Spleen (tissue), 11 donors: ENCODE data around the gene MFSD2A. TPM values are rescaled to one million over a fixed set of nuclear protein-coding genes. Genes with fewer than 3 reads are reported as not detected.
"Not testable (repeated sequence)": the region's sequence is repeated elsewhere in the genome, so short reads cannot be mapped to it uniquely, and the experiment has no call there.

ENCODE experiments used
- DNase-seq: peaks from one replicate; pipeline ENCODE4 v3.0.0-alpha.2; 2020
- H3K27ac ChIP-seq, 8 donors: fragments of 200-600 bp; sonication (generic) in 7 of 8; 1 replicate in 4 of 8; 2 replicates in 4 of 8; pipeline versions ENCODE4 v1.5.0 to v1.8.0; 2016 to 2021; ENCODE audit warnings: inconsistent platforms in 4 of 8, mild to moderate bottlenecking in 4 of 8, moderate library complexity in 1 of 8
- H3K27me3 ChIP-seq, 7 donors: fragments of 200-600 bp; sonication (generic) in 6 of 7; replicated peaks in 1 of 7; 1 replicate in 4 of 7; 2 replicates in 3 of 7; pipeline versions ENCODE4 v1.5.0 to v1.8.0; 2016 to 2021; ENCODE audit warnings: inconsistent platforms in 3 of 7, mild to moderate bottlenecking in 1 of 7
- H3K36me3 ChIP-seq, 6 donors: fragments of 200-600 bp; sonication (generic) in 5 of 6; 1 replicate in 4 of 6; 2 replicates in 2 of 6; pipeline versions ENCODE4 v1.5.0 to v1.8.0; 2016 to 2021; ENCODE audit warnings: inconsistent platforms in 2 of 6
- H3K4me1 ChIP-seq, 6 donors: fragments of 200-600 bp; sonication (generic) in 5 of 6; 1 replicate in 3 of 6; 2 replicates in 3 of 6; pipeline versions ENCODE4 v1.5.0 to v1.8.0; 2016 to 2021; ENCODE audit warnings: inconsistent platforms in 3 of 6
- H3K4me3 ChIP-seq, 8 donors: fragments of 200-600 bp; sonication (generic) in 7 of 8; 1 replicate in 4 of 8; 2 replicates in 4 of 8; pipeline versions ENCODE4 v1.5.0 to v1.8.0; 2016 to 2021; ENCODE audit warnings: inconsistent platforms in 4 of 8, mild to moderate bottlenecking in 4 of 8, moderate library complexity in 2 of 8
- H3K9me3 ChIP-seq, 8 donors: fragments of 200-600 bp; sonication (generic) in 7 of 8; 1 replicate in 4 of 8; 2 replicates in 4 of 8; pipeline versions ENCODE4 v1.5.0 to v1.8.0; 2016 to 2021; ENCODE audit warnings: inconsistent platforms in 4 of 8
- CTCF ChIP-seq, 11 experiments: fragments of 200-600 bp in 7 of 11; fragments of 450-650 bp in 4 of 11; sonication (generic) in 4 of 11; IDR thresholded peaks in 8 of 11; conservative IDR thresholded peaks in 3 of 11; 1 replicate in 7 of 11; 2 replicates in 4 of 11; pipeline versions ENCODE4 v1.4.0 to v1.8.0; 2016 to 2021; ENCODE audit warnings: antibody characterized with exemption in 11 of 11, inconsistent platforms in 4 of 11, mild to moderate bottlenecking in 1 of 11
- POLR2A ChIP-seq, 3 donors: fragments of 450-650 bp; IDR thresholded peaks; one replicate each; pipeline ENCODE4 v1.5.1; 2017; ENCODE audit warnings: antibody characterized with exemption in 3 of 3, mild to moderate bottlenecking in 1 of 3
- POLR2AphosphoS5 ChIP-seq, 3 donors: sonication (generic); formaldehyde crosslinking; IDR thresholded peaks; one replicate each; pipeline ENCODE4 v1.5.1; 2017; ENCODE audit warnings: antibody characterized with exemption in 3 of 3
- WGBS, 5 donors: extraction: QIAGEN DNeasy Blood & Tissue Kit in 3 of 5; methylation state at CpG; one replicate each; pipeline versions ENCODE4 v1.1.5 to v1.1.7; 2013 to 2018; 5-methylcytosine and 5-hydroxymethylcytosine counted together
- intact Hi-C: fragments of 100-400 bp; cut with DNase I; formaldehyde crosslinking; loops from one replicate; pipeline ENCODE4 v1.15.0; 2023; ENCODE audit warnings: low total_unique reads
- polyA plus RNA-seq, 3 donors: library from polyadenylated mRNA; stranded (reverse); fragments of 200-250 nt; gene quantifications; one replicate each; pipeline ENCODE4 v1.2.1, GENCODE V29; 2013
- total RNA-seq, 7 donors: library from RNA; depleted of rRNA in 3 of 7; stranded (reverse); fragments of >200 nt in 3 of 7; fragmentation: NEBNext Ultra II Directional in 4 of 7; extraction: Animal tissue kit (Norgen Biotek cat#: 25700) in 4 of 7; gene quantifications; one replicate each; pipeline versions ENCODE4 v1.1.0 to v1.2.1, GENCODE V29; 2016 to 2021
- donor health status: healthy with polysubstance abuse.
- donor health status: DM: no; HTN: no; CAD: no; lungs with moderate emphysema.
- donor health status: DM: no; HTN: no; CAD: no.
- donor health status: Bipolar disorder and iron deficiency.
- donor health status: healthy.
- donor health status: DM: no; HTN: no; CAD: no.
- donor health status: DM: yes; HTN: yes; CAD: no.

MFSD2A gene
- total and polyA plus RNA-seq, 10 donors = 0.88 to 7.1 (median 3.8) TPM

GRCh38 chr1:39908534-39908933 lies 46.4 kb upstream of the MFSD2A start:
- Histone ChIP-seq H3K9me3 (peaks cover 0 to 18% (median 14%) of the 10 kb centered on the region in 8 donors), H3K27me3 (peaks cover 0 to 44% (median 0%) of the 10 kb centered on the region in 7 donors), H3K4me3 (no peak overlapping the region), H3K36me3 (no peaks in the 10 kb centered on the region), H3K27ac (no peak overlapping the region), H3K4me1 (peaks cover 0 to 4% (median 0%) of the 10 kb centered on the region in 6 donors)
- TF ChIP-seq POLR2A (IDR thresholded peaks at IDR 0.05) (no peak), CTCF (IDR thresholded peaks at IDR 0.05 in 8 of 11, conservative IDR thresholded peaks at IDR 0.05 in 3 of 11) (no peak), POLR2AphosphoS5 (IDR thresholded peaks at IDR 0.05) (no peak)
- DNase-seq = no peak
- intact Hi-C loops = no loop called here
- 81 to 97% (median 93%) methylated on average over 2 of the region's 2 CpGs for WGBS, 5 donors

- intact Hi-C loops = loop anchor here (10.0 kb wide), 1 partner anchor 115 kb away; no protein-coding TSS in a partner anchor
- no peak for DNase-seq
- H3K36me3 ChIP-seq = no peaks in the 10 kb centered on the region
- H3K27me3 ChIP-seq = peaks cover 0 to 27% (median 0%) of the 10 kb centered on the region in 7 donors
- 92 to 99% (median 94%) methylated on average over 3 of the region's 3 CpGs for WGBS, 5 donors
- no peak for TF ChIP-seq POLR2AphosphoS5 (IDR thresholded peaks at IDR 0.05)
- no peak for TF ChIP-seq CTCF (IDR thresholded peaks at IDR 0.05 in 8 of 11, conservative IDR thresholded peaks at IDR 0.05 in 3 of 11)
- no peak for TF ChIP-seq POLR2A (IDR thresholded peaks at IDR 0.05)
- peaks cover 0 to 4% (median 0%) of the 10 kb centered on the region in 6 donors for H3K4me1 ChIP-seq
- peaks cover 0 to 18% (median 14%) of the 10 kb centered on the region in 8 donors for H3K9me3 ChIP-seq
- no peak overlapping the region for H3K27ac ChIP-seq
- no peak overlapping the region for H3K4me3 ChIP-seq
Observed at GRCh38 chr1:39910263-39910662, 44.7 kb upstream of the MFSD2A start.

GRCh38 chr1:39913136-39913535 lies 41.8 kb upstream of the MFSD2A start:
- DNase-seq = not testable (repeated sequence)

GRCh38 chr1:39915499-39916129 lies 39.3 kb upstream of the MFSD2A start:
- no peak overlapping the region for H3K27ac ChIP-seq
- no peak for DNase-seq
- 77 to 85% (median 80%) methylated on average over 5 to 6 of the region's 6 CpGs for WGBS, 5 donors
- H3K36me3 ChIP-seq = no peaks in the 10 kb centered on the region
- intact Hi-C loops = loop anchor here (10.0 kb wide), 1 partner anchor 109 kb away; no protein-coding TSS in a partner anchor
- H3K4me3 ChIP-seq = no peak overlapping the region
- peaks cover 0 to 10% (median 0%) of the 10 kb centered on the region in 7 donors for H3K27me3 ChIP-seq
- peaks cover 0 to 4% (median 0%) of the 10 kb centered on the region in 6 donors for H3K4me1 ChIP-seq
- TF ChIP-seq POLR2AphosphoS5 (IDR thresholded peaks at IDR 0.05) = no peak
- no peak for TF ChIP-seq POLR2A (IDR thresholded peaks at IDR 0.05)
- no peak for TF ChIP-seq CTCF (IDR thresholded peaks at IDR 0.05 in 8 of 11, conservative IDR thresholded peaks at IDR 0.05 in 3 of 11)
- no peaks in the 10 kb centered on the region for H3K9me3 ChIP-seq

More at GRCh38 chr1:39913136-39913535, 41.8 kb upstream of the MFSD2A start:
- not testable (repeated sequence) for H3K4me1 ChIP-seq, H3K4me3 ChIP-seq, H3K36me3 ChIP-seq, H3K27ac ChIP-seq
- 91 to 99% (median 93%) methylated on average over 12 to 30 of the region's 30 CpGs for WGBS, 5 donors
- H3K9me3 ChIP-seq = peaks cover 0 to 13% (median 9%) of the 10 kb centered on the region in 8 donors
- peaks cover 0 to 15% (median 0%) of the 10 kb centered on the region in 7 donors for H3K27me3 ChIP-seq
- intact Hi-C loops = loop anchor here (10.0 kb wide), 1 partner anchor 112 kb away; no protein-coding TSS in a partner anchor
